ENCODE results near the gene LYPLA2.
"Not testable (repeated sequence)": the region's sequence is repeated elsewhere in the genome, so short reads cannot be mapped to it uniquely, and the experiment has no call there.

Gene LYPLA2

GRCh38 chr1:23801338-23801748, 10.4 kb downstream of the LYPLA2 start:
- no peak for DNase-seq

- no peak for DNase-seq
Measured at GRCh38 chr1:23801876-23802275, 10.9 kb downstream of the LYPLA2 start.

GRCh38 chr1:23802809-23803342, 11.9 kb downstream of the LYPLA2 start:
- DNase-seq: not testable (repeated sequence)

- no peak for DNase-seq
Measured at GRCh38 chr1:23803674-23804073, 12.7 kb downstream of the LYPLA2 start.

GRCh38 chr1:23804183-23804835, 13.4 kb downstream of the LYPLA2 start:
- DNase-seq: peak in 1 of 2 donors; percentile 53

- no peak for DNase-seq
Measured at GRCh38 chr1:23805025-23805424, 14.1 kb downstream of the LYPLA2 start.

- DNase-seq: no peak
Measured at GRCh38 chr1:23806280-23806679, 15.3 kb downstream of the LYPLA2 start.

- DNase-seq: peak in 1 of 2 donors; percentile 92
Measured at GRCh38 chr1:23807453-23807852, 16.5 kb downstream of the LYPLA2 start.

- peak; percentile 30 to 86 for DNase-seq
Measured at GRCh38 chr1:23809751-23810171, 18.8 kb downstream of the LYPLA2 start.

GRCh38 chr1:23810818-23811540, 20.0 kb downstream of the LYPLA2 start:
- peak; percentile 15 to 92 for DNase-seq

- DNase-seq: no peak
Measured at GRCh38 chr1:23814016-23814415, 23.1 kb downstream of the LYPLA2 start.

GRCh38 chr1:23816361-23816760, 25.4 kb downstream of the LYPLA2 start:
- DNase-seq: no peak

GRCh38 chr1:23816906-23817305, 26.0 kb downstream of the LYPLA2 start:
- DNase-seq: peak in 1 of 2 donors; percentile 35

GRCh38 chr1:23817633-23818032, 26.7 kb downstream of the LYPLA2 start:
- no peak for DNase-seq

- no peak for DNase-seq
Measured at GRCh38 chr1:23823767-23824166, 32.8 kb downstream of the LYPLA2 start.

GRCh38 chr1:23824711-23825075, 33.7 kb downstream of the LYPLA2 start:
- DNase-seq: no peak

- DNase-seq: peak; percentile 70 to 91
Measured at GRCh38 chr1:23825076-23825761, 34.3 kb downstream of the LYPLA2 start, which contains the start of gene HMGCL. Gene HMGCL (minus strand): TSS chr1:23825429. CDS start chr1:23825415, 14 bp downstream.

GRCh38 chr1:23825762-23826522, 35.0 kb downstream of the LYPLA2 start:
- no peak for DNase-seq

- DNase-seq: not testable (repeated sequence)
Measured at GRCh38 chr1:23826590-23826989, 35.6 kb downstream of the LYPLA2 start.

GRCh38 chr1:23827717-23828116, 36.8 kb downstream of the LYPLA2 start:
- no peak for DNase-seq

- not testable (repeated sequence) for DNase-seq
Measured at GRCh38 chr1:23834156-23834555, 43.2 kb downstream of the LYPLA2 start.

GRCh38 chr1:23836037-23836436, 45.1 kb downstream of the LYPLA2 start:
- peak in 1 of 2 donors; percentile 27 for DNase-seq

GRCh38 chr1:23837908-23838307, 47.0 kb downstream of the LYPLA2 start:
- no peak for DNase-seq
